Limb (tissue), 2 donors: ENCODE measurements around the gene GRB10.

Experiments used
- DNase-seq, 2 donors: peaks; one replicate each; pipeline ENCODE4 v3.0.0-alpha.2; 2016; ENCODE audit errors: extremely low spot score in 2 of 2

Gene GRB10

DNA sequence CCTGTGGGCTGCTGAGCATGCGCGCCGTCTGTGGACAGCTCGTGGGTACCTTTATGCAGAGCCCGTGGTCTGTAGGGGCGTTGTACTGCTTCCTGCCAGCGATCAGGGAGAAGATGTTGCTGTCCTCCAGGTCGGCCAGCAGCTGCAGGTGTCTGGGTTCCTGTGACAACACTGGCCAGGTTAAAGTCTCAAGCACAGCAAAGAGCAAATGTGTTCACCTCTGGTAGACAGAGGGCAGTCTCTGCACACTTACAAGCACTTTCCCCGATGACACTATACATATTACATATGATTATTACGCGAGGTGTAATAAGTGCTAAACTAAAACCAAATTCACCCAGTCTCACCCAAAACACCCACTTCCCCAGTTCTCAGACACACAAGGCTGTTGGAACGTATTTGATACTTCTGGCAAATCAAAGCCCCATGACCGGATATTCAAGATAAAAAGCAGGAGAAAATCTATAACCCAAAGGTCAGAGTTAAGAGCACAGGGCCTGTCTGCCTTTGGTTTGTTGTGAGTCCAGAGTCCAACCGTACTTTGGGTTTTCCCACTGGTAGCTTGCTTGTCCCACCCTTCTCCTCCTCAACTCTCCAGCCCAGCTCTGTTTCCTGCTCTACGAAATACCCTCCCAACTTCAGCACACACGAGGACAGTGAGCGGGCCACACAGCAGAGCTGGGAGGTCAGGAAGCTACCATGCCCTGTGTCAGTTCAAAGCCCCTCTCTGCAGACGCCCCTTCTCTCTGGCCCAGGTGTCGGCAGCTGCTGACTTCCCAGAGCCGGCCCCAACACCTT is 167.8 kb downstream of the GRB10 start:
- no peak for DNase-seq

- DNase-seq = no peak
Measured at GRCh38 chr7:50613473-50613872, 169.2 kb downstream of the GRB10 start.

DNA sequence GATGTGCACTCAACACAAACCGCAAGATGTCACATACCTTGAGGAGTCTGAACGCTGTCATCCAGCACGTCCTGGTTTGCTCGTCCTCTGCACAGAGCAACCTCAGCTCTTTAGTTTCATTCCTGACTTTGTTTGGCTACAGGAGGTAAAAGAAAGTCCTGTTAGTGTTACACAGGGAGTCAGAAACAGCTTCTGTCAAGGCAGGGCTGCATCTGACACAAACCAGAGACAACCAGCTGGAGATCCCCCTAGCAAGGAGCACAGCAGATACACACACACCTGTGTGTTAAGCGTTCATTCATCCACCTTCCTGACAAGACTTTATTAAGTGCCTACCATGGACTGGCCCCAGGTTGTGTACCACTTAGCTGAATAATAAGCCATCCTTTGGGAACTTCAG is 170.0 kb downstream of the GRB10 start:
- no peak for DNase-seq

DNA sequence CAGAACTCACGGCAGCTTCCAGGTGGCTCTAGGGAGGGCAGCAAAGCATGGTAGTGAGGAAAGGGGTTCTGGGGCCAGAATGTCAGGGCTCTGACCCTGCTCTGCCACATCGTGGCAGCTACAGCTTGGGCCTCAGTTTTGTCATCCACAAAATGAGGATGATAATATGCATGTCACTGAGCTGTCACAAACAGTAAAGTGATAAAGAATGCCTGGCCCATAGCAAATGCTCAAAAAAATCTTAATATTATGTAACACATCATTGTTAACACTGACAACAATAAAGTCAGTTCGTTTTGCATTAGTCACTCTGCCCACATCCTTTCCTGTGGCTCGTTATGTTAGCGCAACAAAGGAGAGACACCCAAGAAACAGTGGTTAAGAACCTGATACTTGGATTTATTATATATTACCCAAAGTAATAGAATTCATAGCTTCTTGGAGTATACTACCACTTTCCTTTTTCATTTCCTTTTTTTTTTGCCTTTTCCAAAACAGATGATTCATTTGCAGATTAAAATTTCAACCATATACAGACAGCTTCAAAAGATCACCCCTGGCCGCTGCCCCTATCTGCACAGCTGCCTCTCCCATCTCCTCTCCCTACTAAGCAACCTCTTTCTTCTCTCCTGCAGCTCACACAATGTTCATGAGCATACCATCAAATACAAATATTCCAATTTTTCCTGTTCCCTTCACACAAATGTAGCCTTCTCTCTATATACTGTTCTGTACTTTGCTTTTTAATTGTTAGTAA is 172.0 kb downstream of the GRB10 start:
- DNase-seq = no peak

GRCh38 chr7:50608196-50608906 is 174.3 kb downstream of the GRB10 start:
- no peak for DNase-seq

- DNase-seq = no peak
Measured at GRCh38 chr7:50607524-50608125, 175.1 kb downstream of the GRB10 start.

GRCh38 chr7:50605059-50605458 is 177.6 kb downstream of the GRB10 start:
- no peak for DNase-seq

DNA sequence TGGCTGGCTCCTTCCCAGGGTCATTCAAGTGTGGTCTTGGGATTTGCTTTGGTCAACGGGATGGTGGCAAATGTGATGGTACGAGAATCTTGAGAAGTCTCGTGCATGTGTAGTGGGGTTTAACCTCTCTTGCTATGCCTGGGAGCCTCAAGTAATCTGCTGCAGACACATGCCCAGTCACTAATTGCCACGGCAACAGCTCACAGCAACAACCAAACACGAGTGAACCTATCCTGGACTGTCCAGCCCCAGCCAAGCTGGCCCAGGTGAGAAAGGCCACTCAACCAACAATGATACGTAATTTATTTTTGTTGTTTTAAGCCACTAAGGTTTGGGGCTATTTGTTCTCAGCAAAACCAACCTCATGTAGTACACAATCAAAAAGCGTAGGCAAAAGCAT is 179.4 kb downstream of the GRB10 start:
- no peak for DNase-seq

GRCh38 chr7:50599385-50599784 is 183.3 kb downstream of the GRB10 start:
- DNase-seq = no peak

GRCh38 chr7:50598460-50599343 is 184.0 kb downstream of the GRB10 start:
- DNase-seq = no peak

- DNase-seq = no peak
Measured at GRCh38 chr7:50596484-50596883, 186.2 kb downstream of the GRB10 start.

- DNase-seq = no peak
Measured at GRCh38 chr7:50595491-50596102, 187.1 kb downstream of the GRB10 start.

DNA sequence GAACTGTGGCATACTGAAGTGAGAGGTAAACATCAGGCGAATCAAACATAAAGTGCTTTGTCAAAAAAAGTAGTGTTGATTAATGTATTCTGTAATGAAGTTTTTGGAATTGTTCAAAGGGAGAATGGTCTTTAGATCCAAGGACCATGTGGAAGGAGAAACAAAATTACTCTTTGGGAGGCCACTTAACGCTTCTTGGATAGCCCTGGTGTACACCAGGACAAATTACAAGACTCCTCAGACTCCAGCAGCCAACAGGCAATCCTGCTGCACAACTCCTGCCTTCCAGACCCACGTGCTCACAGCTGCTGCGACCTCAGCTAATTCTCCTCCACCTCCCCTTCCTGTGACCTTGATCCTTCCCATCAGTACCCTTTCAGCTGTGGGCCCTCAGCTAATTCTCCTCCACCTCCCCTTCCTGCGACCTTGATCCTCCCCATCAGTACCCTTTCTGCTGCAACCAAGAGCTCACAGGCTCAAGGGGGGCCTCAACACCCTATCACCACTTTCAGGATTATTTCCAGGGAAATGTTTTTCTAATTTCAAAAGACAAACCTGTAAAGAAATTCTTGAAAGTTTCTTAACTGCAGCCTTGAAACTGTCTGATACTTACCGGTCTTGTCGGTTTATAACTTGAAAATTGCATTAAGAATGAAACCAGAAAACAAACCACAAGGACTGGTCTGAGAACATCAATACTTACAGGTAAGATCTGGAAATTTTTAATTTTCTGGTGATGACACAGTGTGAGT is 187.8 kb downstream of the GRB10 start:
- no peak for DNase-seq

DNA sequence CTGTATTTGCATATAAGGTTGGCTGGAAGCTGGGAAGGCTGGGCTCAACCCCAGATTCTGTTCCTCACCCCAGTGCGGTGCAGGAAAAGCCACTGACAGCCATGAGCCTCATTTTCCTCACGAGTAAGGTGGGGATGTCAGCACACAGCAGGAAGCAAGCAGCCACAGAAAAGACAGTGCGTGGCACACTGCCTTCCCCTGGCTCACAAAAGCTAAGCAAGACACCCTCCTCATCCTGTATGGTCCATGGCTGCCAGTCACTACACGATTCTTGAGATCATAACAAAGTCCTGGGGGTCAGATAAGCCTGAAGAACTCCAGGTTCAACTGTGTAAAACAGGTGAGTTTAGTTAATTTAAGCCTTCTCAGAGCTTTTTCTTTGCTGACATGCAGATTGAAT is 188.6 kb downstream of the GRB10 start:
- no peak for DNase-seq

- no peak for DNase-seq
Measured at GRCh38 chr7:50592940-50593339, 189.8 kb downstream of the GRB10 start.

DNA sequence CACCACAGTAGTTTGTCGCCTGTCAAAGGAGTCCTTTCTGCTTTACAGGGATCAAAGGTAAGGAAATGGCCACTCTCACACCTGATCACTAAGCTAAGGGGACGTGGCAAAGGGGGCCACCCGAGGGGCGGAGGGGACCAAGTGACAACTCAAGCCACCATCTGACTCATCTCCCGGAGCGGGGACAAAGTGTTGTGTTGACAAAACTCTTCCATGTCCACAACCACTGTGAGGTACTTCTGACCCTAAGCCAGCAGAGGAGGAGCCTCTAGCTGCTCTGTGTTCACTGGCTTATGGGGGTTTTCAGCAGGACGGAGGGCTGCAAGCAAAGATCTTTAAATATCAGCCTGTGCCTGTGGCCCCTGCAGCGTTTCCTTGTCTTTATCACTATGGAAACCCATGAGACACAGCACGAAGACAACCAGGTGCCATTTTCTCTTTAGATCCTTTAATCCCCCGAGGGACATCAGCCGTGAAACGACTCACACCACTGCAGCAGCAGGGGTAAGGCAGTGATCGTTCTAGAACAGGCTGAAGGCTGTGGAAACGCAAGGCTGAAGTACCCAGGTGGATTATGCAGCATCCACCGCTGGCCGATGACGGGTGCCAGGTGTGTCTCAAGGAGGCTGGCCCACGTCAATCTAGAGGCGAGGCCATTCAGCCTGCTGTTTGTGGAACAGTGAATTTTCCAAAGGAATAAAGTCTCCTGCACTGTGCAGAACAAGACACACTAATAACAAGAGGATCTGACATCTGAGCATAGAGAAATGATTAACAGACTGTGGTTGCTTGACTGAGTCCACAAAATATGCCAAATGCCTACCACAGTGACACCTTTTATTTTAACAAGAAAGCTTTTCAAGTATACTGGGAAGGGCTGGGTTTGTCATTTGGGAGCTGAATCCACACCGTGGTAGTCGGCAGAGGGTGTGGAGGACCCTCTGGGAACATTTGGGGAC is 190.9 kb downstream of the GRB10 start:
- no peak for DNase-seq

GRCh38 chr7:50591098-50591479 is 191.6 kb downstream of the GRB10 start:
- no peak for DNase-seq

DNA sequence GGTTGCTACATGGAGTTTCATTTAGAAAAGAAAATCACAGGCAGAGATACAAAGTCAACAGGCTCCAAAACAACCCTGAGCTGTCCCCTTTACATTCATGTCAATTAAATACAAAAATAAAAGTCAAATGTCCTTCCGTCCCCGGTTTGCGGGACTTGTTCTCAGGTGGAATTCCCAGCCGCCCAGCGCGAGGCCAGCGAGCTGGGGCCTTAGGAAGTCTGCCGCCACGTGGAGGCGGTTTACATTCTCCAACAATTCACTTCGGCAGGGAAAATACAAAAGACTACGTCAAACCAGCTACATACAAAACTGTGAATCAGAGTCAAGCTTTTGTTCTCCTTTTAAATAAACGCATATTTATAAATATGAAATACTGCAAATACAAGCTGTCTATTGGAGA is 192.2 kb downstream of the GRB10 start:
- no peak for DNase-seq

GRCh38 chr7:50589364-50589763 is 193.3 kb downstream of the GRB10 start:
- DNase-seq = no peak
